Right atrium auricular region (tissue), 2 donors: ENCODE results near the gene MED31. TPM values are rescaled to one million over a fixed set of nuclear protein-coding genes. Genes with fewer than 3 reads are reported as not detected.

ENCODE experiments used
- DNase-seq: peaks from one replicate; pipeline ENCODE4 v3.0.0-alpha.2; 2019; ENCODE audit warnings: low spot score
- H3K27ac ChIP-seq, 2 donors: fragments of 200-600 bp; sonication (generic); 1 replicate in 1 of 2; 2 replicates in 1 of 2; pipeline ENCODE4 v1.5.1; 2016 to 2019
- H3K27me3 ChIP-seq, 2 donors: fragments of 200-600 bp; sonication (generic); one replicate each; pipeline versions ENCODE4 v1.5.1 to v1.6.0; 2017 to 2019
- H3K36me3 ChIP-seq: fragments of 200-600 bp; sonication (generic); one replicate; pipeline ENCODE4 v1.5.1; 2016
- H3K4me1 ChIP-seq, 2 donors: fragments of 200-600 bp; sonication (generic); one replicate each; pipeline versions ENCODE4 v1.5.1 to v1.6.0; 2017 to 2019
- H3K4me3 ChIP-seq, 2 donors: fragments of 200-600 bp; sonication (generic); 1 replicate in 1 of 2; 2 replicates in 1 of 2; pipeline ENCODE4 v1.5.1; 2017 to 2019; ENCODE audit warnings: mild to moderate bottlenecking in 1 of 2, moderate library complexity in 1 of 2
- H3K9me3 ChIP-seq, 2 donors: fragments of 200-600 bp; sonication (generic); one replicate each; pipeline ENCODE4 v1.5.1; 2019
- CTCF ChIP-seq, 2 donors: fragments of 200-600 bp; sonication (generic); IDR thresholded peaks; one replicate each; pipeline ENCODE4 v1.5.1; 2019; ENCODE audit warnings: antibody characterized with exemption in 2 of 2
- total RNA-seq, 2 donors: library from RNA; depleted of rRNA; stranded (reverse); fragments of >200 nt; gene quantifications; one replicate each; pipeline ENCODE4 v1.1.0, GENCODE V29; 2016

The MED31 gene
- 1 to 10 TPM; 7.0 to 8.2 TPM for total RNA-seq

GRCh38 chr17:6651354-6651918, at the start of gene MED31, which contains the start of gene C17orf100:
Gene MED31, minus strand, starts transcription at chr17:6651605. Its CDS starts 77 bp downstream, at chr17:6651528.
Gene C17orf100, plus strand, starts transcription at chr17:6651762. Its CDS starts 152 bp downstream, at chr17:6651914.
- no peaks in the 10 kb centered on the region for H3K9me3 ChIP-seq
- H3K4me1 ChIP-seq: peaks cover 0 to 30% of the 10 kb centered on the region in 2 donors
- no peak for TF ChIP-seq CTCF (IDR thresholded peaks at IDR 0.05)
- H3K27me3 ChIP-seq: peaks cover 3 to 5% of the 10 kb centered on the region in 2 donors
- DNase-seq: peak; percentile 94
- H3K27ac ChIP-seq: peak within 1 kb of the TSS; percentile 77 to 83
- peak within 1 kb of the TSS; percentile 80 to 85 for H3K4me3 ChIP-seq
- no peaks in the 10 kb centered on the region for H3K36me3 ChIP-seq

- H3K9me3 ChIP-seq: no peaks in the 10 kb centered on the region
- no peaks in the 10 kb centered on the region for H3K4me1 ChIP-seq
- H3K36me3 ChIP-seq: no peaks in the 10 kb centered on the region
- no peak overlapping the region for H3K27ac ChIP-seq
- H3K4me3 ChIP-seq: no peak overlapping the region
- DNase-seq: no peak
- H3K27me3 ChIP-seq: no peaks in the 10 kb centered on the region
- no peak for TF ChIP-seq CTCF (IDR thresholded peaks at IDR 0.05)
Measured at GRCh38 chr17:6700948-6701307, 49.5 kb upstream of the MED31 start.

- no peak for DNase-seq
- Histone ChIP-seq H3K27me3 (no peaks in the 10 kb centered on the region), H3K4me3 (no peak overlapping the region)
Measured at GRCh38 chr17:6699997-6700947, 48.9 kb upstream of the MED31 start.

GRCh38 chr17:6698004-6698403, 46.6 kb upstream of the MED31 start:
- Histone ChIP-seq H3K27me3 (no peaks in the 10 kb centered on the region), H3K27ac (no peak overlapping the region), H3K36me3 (no peaks in the 10 kb centered on the region), H3K4me3 (no peak overlapping the region), H3K9me3 (no peaks in the 10 kb centered on the region), H3K4me1 (no peaks in the 10 kb centered on the region)
- no peak for DNase-seq
- TF ChIP-seq CTCF (IDR thresholded peaks at IDR 0.05): no peak

More at GRCh38 chr17:6699997-6700947, 48.9 kb upstream of the MED31 start:
- H3K4me1 ChIP-seq: no peaks in the 10 kb centered on the region
- H3K36me3 ChIP-seq: no peaks in the 10 kb centered on the region
- no peak for TF ChIP-seq CTCF (IDR thresholded peaks at IDR 0.05)
- no peaks in the 10 kb centered on the region for H3K9me3 ChIP-seq
- H3K27ac ChIP-seq: no peak overlapping the region

- Histone ChIP-seq H3K36me3 (no peaks in the 10 kb centered on the region), H3K27ac (no peak overlapping the region), H3K27me3 (no peaks in the 10 kb centered on the region), H3K4me1 (no peaks in the 10 kb centered on the region), H3K4me3 (no peak overlapping the region), H3K9me3 (no peaks in the 10 kb centered on the region)
- DNase-seq: no peak
- no peak for TF ChIP-seq CTCF (IDR thresholded peaks at IDR 0.05)
Measured at GRCh38 chr17:6696906-6697305, 45.5 kb upstream of the MED31 start.
